HepG2 (cell line): Measurements from ENCODE around the gene GNB3. TPM values are rescaled to one million over a fixed set of nuclear protein-coding genes. Genes with fewer than 3 reads are reported as not detected.
A peak's percentile ranks its signal among the peaks of the same experiment; 100 is the strongest.

ENCODE experiments used
- FOXA3 ChIP-seq: IDR thresholded peaks from 2 replicates; pipeline ENCODE4 v1.6.1; 2016; ENCODE audit warnings: missing genetic modification reagents, missing compliant biosample characterization
- HNRNPLL ChIP-seq: fragments of 200-400 bp; formaldehyde crosslinking; IDR thresholded peaks from 2 replicates; pipeline ENCODE4 v1.6.1; 2017; ENCODE audit warnings: mild to moderate bottlenecking, low read depth, low read length; ENCODE audit not compliant: poor library complexity, severe bottlenecking
- ISX ChIP-seq: sonication (generic); formaldehyde crosslinking; conservative IDR thresholded peaks from 2 replicates; pipeline ENCODE4 v1.5.0; 2020; ENCODE audit warnings: missing genetic modification reagents
- KDM5A ChIP-seq: fragments of 200-600 bp; sonication (generic); IDR thresholded peaks from 2 replicates; pipeline ENCODE4 v1.7.0; 2018; ENCODE audit warnings: antibody characterized with exemption, mild to moderate bottlenecking, low read length, borderline replicate concordance
- MTA1 ChIP-seq: sonication (generic); formaldehyde crosslinking; IDR thresholded peaks from 2 replicates; pipeline ENCODE4 v1.4.0; 2020; ENCODE audit warnings: missing genetic modification reagents, mild to moderate bottlenecking, borderline replicate concordance
- TP53 ChIP-seq: sonication (generic); formaldehyde crosslinking; conservative IDR thresholded peaks from 2 replicates; pipeline ENCODE4 v1.4.0; 2020; ENCODE audit warnings: missing genetic modification reagents
- U2AF2 ChIP-seq: fragments of 200-400 bp; formaldehyde crosslinking; IDR thresholded peaks from 2 replicates; pipeline ENCODE4 v1.6.1; 2017; ENCODE audit warnings: low read depth, mild to moderate bottlenecking, low read length
- ZBTB3 ChIP-seq: sonication (generic); formaldehyde crosslinking; IDR thresholded peaks from 2 replicates; pipeline ENCODE4 v1.4.0; 2020; ENCODE audit warnings: low read depth, mild to moderate bottlenecking, moderate library complexity, missing genetic modification reagents, borderline replicate concordance
- ZBTB7B ChIP-seq: sonication (generic); formaldehyde crosslinking; IDR thresholded peaks from 2 replicates; pipeline ENCODE4 v1.4.0; 2020; ENCODE audit warnings: missing genetic modification reagents
- ZNF225 ChIP-seq: sonication (generic); formaldehyde crosslinking; IDR thresholded peaks from 2 replicates; pipeline ENCODE4 v1.4.0; 2020; ENCODE audit warnings: mild to moderate bottlenecking, missing genetic modification reagents
- ZNF383 ChIP-seq: sonication (generic); formaldehyde crosslinking; IDR thresholded peaks from 2 replicates; pipeline ENCODE4 v1.4.0; 2020; ENCODE audit warnings: missing genetic modification reagents, mild to moderate bottlenecking, borderline replicate concordance
- ZNF687 ChIP-seq: sonication (generic); formaldehyde crosslinking; IDR thresholded peaks from 2 replicates; pipeline ENCODE4 v1.5.1; 2020; ENCODE audit warnings: mild to moderate bottlenecking, missing genetic modification reagents, moderate library complexity
- ZNF850 ChIP-seq: sonication (generic); formaldehyde crosslinking; conservative IDR thresholded peaks from 2 replicates; pipeline ENCODE4 v1.9.0; 2021; ENCODE audit warnings: mild to moderate bottlenecking, missing genetic modification reagents
- polyA plus RNA-seq, 8 experiments: library from polyadenylated mRNA; depleted of rRNA in 3 of 8; stranded (reverse) in 7 of 8; unstranded in 1 of 8; fragments of >200 nt; fragmentation: Illumina TruSeq in 4 of 8; extraction: Trizol in 4 of 8; gene quantifications; 2 replicates each; pipeline versions ENCODE4 v1.2.1 to v1.2.3, GENCODE V29; 2011 to 2016; ENCODE audit warnings: low read depth in 4 of 8, missing spikeins in 1 of 8, mixed read lengths in 1 of 8; ENCODE audit not compliant: insufficient read depth in 1 of 8
- total RNA-seq, 5 experiments: library from RNA; depleted of rRNA; stranded (reverse); fragments of >200 nt; fragmentation: Illumina TruSeq; extraction: Trizol; gene quantifications; 2 replicates each; pipeline ENCODE4 v1.2.3, GENCODE V29; 2016; ENCODE audit warnings: low read depth in 1 of 5
- TF ChIP-seq, protein P1 (sequence below): sonication (generic); formaldehyde crosslinking; IDR thresholded peaks from 2 replicates; pipeline ENCODE4 v1.8.0; 2022; ENCODE audit warnings: missing genetic modification reagents, mild to moderate bottlenecking, borderline replicate concordance
- TF ChIP-seq, protein P2 (sequence below): sonication (generic); formaldehyde crosslinking; IDR thresholded peaks from 2 replicates; pipeline ENCODE4 v1.4.0; 2020; ENCODE audit warnings: missing genetic modification reagents, mild to moderate bottlenecking, borderline replicate concordance
- TF ChIP-seq, protein P3 (sequence below): sonication (generic); formaldehyde crosslinking; IDR thresholded peaks from 2 replicates; pipeline ENCODE4 v1.5.1; 2020; ENCODE audit warnings: missing genetic modification reagents, mild to moderate bottlenecking, borderline replicate concordance

GNB3 gene
- total and polyA plus RNA-seq, 2 of the 13 experiments (the other 11 are each of a cell fraction or from before 2014, with no cell fraction given), result 1.3 to 3.6 TPM

DNA sequence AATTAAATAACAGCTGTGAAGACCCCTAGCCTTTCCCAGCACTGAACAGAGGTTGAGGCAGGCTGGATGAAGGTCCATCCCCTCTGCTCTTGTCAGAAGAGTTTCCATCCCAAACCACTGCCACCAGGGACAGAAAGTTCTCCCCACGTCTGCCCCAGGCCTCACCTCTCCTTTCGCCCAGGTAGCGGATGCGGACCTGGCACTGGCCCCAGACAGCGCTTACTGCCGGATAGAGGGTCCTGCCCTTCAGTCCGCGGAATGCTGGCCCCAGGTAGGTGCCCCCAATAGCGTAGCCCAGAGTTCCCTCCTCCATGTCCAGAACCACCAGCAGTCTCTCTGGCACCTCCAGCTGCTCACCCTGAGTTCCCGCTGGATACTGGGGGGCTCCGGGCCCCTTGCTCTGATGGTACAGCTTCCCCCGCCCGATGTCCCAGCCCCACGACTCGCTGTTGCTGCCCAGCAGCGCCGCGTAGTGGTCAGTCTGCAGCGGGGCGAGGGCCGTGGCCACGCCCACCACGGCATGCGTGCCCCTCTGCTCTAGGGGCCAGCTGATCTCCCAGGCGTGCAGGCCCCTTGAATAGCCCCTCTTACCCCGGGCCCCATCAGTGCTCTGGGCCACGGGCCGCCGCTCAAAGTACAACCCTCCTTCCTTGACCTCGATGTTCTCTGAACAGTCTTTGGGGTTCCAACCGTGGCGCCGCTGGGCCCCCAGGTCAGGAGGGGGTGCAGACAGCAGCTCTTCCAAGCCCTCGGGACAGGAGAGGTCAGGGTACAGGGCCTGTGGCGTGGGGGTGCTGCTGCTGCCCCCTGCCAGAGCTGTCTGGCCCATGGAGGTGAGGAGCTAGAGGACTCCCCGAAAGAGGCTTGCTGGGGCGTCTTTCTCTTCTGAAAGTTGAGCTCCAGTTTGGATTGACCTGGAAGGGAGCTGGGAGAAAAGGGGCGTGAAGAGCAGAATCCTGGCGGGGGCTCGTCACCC, 31.6 kb downstream of the GNB3 start (continued):
- TF ChIP-seq, protein P1, sequence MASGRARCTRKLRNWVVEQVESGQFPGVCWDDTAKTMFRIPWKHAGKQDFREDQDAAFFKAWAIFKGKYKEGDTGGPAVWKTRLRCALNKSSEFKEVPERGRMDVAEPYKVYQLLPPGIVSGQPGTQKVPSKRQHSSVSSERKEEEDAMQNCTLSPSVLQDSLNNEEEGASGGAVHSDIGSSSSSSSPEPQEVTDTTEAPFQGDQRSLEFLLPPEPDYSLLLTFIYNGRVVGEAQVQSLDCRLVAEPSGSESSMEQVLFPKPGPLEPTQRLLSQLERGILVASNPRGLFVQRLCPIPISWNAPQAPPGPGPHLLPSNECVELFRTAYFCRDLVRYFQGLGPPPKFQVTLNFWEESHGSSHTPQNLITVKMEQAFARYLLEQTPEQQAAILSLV (CRISPR knock-in tag), result no peak
- peak; percentile 47; the same call in 1 of the 2 replicates for TF ChIP-seq MTA1 (CRISPR knock-in tag)
- no peak for TF ChIP-seq ISX (CRISPR knock-in tag)
- TF ChIP-seq ZBTB3 (CRISPR knock-in tag), result no peak
- peak; percentile 68 for TF ChIP-seq ZNF687 (CRISPR knock-in tag)
- no peak; the same call in 1 of the 2 replicates for TF ChIP-seq ZNF850 (CRISPR knock-in tag)
- TF ChIP-seq FOXA3 (CRISPR knock-in tag), result peak; percentile 22
- TF ChIP-seq ZNF225 (CRISPR knock-in tag), result 0 out of 2 replicates have a peak, but pooled peaks have one; percentile 31
- TF ChIP-seq, protein P2, sequence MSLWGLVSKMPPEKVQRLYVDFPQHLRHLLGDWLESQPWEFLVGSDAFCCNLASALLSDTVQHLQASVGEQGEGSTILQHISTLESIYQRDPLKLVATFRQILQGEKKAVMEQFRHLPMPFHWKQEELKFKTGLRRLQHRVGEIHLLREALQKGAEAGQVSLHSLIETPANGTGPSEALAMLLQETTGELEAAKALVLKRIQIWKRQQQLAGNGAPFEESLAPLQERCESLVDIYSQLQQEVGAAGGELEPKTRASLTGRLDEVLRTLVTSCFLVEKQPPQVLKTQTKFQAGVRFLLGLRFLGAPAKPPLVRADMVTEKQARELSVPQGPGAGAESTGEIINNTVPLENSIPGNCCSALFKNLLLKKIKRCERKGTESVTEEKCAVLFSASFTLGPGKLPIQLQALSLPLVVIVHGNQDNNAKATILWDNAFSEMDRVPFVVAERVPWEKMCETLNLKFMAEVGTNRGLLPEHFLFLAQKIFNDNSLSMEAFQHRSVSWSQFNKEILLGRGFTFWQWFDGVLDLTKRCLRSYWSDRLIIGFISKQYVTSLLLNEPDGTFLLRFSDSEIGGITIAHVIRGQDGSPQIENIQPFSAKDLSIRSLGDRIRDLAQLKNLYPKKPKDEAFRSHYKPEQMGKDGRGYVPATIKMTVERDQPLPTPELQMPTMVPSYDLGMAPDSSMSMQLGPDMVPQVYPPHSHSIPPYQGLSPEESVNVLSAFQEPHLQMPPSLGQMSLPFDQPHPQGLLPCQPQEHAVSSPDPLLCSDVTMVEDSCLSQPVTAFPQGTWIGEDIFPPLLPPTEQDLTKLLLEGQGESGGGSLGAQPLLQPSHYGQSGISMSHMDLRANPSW (CRISPR knock-in tag), result no peak
- peak; percentile 95 for TF ChIP-seq ZNF383
- peak; percentile 97 for TF ChIP-seq ZBTB7B (CRISPR knock-in tag)
- TF ChIP-seq, protein P3, sequence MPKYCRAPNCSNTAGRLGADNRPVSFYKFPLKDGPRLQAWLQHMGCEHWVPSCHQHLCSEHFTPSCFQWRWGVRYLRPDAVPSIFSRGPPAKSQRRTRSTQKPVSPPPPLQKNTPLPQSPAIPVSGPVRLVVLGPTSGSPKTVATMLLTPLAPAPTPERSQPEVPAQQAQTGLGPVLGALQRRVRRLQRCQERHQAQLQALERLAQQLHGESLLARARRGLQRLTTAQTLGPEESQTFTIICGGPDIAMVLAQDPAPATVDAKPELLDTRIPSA (CRISPR knock-in tag), result no peak; the same call in 1 of the 2 replicates
- no peak for TF ChIP-seq U2AF2
- TF ChIP-seq KDM5A, result peak; percentile 71; the same call in 1 of the 2 replicates
- TF ChIP-seq TP53 (CRISPR knock-in tag), result peak; percentile 47; the same call in 1 of the 2 replicates
- TF ChIP-seq HNRNPLL, result peak; percentile 16
